ENCODE data around the gene MED1. TPM values are rescaled to one million over a fixed set of nuclear protein-coding genes. Genes with fewer than 3 reads are reported as not detected.
A peak's percentile ranks its signal among the peaks of the same experiment; 100 is the strongest.
"Not testable (repeated sequence)": the region's sequence is repeated elsewhere in the genome, so short reads cannot be mapped to it uniquely, and the experiment has no call there.

Gene MED1, protein sequence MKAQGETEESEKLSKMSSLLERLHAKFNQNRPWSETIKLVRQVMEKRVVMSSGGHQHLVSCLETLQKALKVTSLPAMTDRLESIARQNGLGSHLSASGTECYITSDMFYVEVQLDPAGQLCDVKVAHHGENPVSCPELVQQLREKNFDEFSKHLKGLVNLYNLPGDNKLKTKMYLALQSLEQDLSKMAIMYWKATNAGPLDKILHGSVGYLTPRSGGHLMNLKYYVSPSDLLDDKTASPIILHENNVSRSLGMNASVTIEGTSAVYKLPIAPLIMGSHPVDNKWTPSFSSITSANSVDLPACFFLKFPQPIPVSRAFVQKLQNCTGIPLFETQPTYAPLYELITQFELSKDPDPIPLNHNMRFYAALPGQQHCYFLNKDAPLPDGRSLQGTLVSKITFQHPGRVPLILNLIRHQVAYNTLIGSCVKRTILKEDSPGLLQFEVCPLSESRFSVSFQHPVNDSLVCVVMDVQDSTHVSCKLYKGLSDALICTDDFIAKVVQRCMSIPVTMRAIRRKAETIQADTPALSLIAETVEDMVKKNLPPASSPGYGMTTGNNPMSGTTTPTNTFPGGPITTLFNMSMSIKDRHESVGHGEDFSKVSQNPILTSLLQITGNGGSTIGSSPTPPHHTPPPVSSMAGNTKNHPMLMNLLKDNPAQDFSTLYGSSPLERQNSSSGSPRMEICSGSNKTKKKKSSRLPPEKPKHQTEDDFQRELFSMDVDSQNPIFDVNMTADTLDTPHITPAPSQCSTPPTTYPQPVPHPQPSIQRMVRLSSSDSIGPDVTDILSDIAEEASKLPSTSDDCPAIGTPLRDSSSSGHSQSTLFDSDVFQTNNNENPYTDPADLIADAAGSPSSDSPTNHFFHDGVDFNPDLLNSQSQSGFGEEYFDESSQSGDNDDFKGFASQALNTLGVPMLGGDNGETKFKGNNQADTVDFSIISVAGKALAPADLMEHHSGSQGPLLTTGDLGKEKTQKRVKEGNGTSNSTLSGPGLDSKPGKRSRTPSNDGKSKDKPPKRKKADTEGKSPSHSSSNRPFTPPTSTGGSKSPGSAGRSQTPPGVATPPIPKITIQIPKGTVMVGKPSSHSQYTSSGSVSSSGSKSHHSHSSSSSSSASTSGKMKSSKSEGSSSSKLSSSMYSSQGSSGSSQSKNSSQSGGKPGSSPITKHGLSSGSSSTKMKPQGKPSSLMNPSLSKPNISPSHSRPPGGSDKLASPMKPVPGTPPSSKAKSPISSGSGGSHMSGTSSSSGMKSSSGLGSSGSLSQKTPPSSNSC (N-terminal part only)
- total RNA-seq (2014; rRNA removed; shearing (Covaris generic)), result 12.0 and 13.4 TPM in 2 replicates

DNA sequence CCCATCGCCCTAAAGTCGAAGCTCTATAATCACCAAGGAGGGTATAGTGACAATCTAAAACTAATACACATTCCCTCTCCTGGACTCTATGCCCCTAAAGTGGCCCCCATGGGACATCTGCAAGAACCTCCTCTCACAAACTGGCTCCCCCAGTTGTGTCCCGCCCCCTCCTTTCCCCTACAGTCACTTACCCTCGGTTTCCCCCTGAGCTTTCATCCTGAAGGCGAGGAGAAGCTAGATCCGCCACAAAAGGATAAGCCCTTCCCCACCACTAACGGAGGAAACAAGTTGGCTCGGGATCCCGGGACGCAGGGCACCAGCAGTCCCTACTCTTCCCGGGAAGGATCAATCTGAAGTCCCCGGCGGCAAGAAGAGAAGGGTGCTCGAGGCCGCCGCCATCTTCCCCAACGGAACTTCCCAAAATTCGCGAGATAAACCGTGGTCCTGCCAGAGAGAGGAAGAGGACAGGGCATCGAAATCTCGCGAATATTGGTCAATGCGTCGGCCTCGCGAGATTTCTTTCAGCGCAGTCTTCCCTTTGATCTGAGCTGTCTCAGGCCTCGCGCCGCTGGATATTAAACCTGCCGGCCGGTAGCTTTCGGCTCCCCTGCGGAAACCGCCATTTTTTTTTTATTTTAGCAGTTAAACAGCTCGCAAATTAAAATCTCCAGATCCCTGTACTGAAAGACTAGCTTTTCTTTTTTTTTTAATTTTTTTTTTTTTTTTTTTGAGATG, at the start of gene MED1:
TSS of gene MED1 (minus strand) at position 417 of the 735 bp plus-strand sequence. CDS start at position 216, 201 bp downstream.
- peak; percentile 99 for DNase-seq (ENCODE audit: low spot score)

DNA sequence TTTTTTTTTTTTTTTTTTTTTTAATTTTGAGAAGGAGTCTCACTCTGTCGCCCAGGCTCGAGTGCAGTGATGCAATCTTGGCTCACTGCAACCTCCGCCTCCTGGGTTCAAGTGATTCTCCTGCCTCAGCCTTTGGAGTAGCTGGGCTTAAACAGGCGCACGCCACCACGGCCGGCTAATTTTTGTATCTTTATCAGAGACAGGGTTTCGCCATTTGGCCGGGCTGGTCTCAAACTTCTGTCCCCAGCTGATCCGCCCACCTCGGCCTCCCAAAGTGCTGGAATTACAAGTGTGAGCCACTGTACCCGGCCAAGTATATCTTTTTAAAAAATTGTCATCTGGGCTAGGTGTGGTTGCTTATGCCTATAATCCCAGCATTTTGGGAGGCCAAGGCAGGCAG, 45.9 kb upstream of the MED1 start:
- DNase-seq (ENCODE audit: low spot score), result not testable (repeated sequence)

DNA sequence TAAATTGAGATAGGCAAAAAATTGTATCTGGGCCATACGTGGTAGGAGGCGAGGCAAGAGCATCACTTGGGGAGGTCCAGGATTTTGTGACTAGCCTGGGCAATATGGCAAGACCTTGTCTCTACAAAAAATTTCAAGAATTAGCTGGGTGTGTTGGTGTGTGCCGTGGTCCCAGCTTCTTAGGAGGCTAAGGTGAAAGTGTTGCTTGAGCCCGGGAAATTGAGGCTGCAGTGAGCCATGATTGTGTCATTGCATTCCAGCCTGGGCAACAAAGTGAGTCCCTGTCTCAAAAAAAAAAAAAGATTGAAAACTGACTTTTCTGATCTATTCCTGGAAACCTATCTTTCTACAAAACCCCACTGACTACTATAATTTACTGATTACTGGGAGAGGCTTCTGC, 36.9 kb upstream of the MED1 start:
- DNase-seq (ENCODE audit: low spot score), result no peak

DNA sequence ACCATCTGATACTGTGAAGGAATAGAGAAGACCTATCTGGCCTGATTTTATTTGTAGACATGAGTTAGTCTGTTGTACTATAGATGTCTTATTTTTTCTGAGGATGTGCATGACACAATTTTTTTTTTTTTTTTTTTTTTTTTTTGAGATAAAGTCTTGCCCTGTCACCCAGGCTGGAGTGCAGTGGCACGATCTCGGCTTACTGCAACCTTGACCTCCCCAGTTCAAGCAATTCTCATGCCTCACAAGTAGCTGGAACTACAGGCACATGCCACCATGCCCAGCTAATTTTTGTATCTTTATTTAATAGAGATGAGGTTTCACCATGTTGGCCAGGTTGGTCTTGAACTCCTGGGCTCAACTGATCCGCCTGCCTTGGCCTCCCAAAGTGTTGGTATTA, 36.4 kb upstream of the MED1 start:
- DNase-seq (ENCODE audit: low spot score), result not testable (repeated sequence)

DNA sequence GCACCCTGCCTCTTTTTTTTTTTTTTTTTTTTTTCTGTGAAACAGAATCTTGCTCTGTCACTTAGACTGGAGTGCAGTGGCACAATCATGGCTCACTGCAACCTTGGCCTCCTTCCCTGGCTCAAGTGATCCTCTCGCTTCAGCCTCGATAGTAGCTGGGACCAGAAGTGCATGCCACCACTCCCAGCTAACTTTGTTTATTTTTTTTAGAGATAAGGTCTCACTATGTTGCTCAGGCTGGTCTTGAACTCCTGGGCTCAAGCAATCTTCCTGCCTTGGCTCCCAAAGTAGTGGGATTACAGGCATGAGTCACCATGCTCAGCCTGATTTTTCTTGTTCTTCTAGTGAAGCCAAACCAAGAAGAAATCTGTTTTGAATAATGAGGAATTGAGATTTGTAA, 35.2 kb upstream of the MED1 start:
- no peak for DNase-seq (ENCODE audit: low spot score)

DNA sequence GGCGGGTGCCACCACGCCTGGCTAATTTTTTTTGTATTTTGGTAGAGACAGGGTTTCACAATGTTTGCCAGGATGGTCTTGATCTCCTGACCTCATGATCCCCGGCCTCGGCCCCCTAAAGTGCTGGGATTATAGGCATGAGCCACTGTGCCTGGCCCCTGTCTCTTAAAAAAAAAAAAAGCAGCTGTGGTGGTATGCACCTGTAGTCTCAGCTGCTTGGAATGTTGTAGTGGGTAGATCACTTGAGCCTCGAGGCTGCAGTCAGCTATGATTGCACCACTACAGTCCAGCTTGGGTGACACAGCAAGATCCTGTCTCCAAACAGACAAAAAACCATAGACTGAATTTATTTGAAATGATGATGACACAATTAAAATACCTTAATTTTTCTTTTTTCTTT, 34.5 kb upstream of the MED1 start:
- DNase-seq (ENCODE audit: low spot score), result no peak

DNA sequence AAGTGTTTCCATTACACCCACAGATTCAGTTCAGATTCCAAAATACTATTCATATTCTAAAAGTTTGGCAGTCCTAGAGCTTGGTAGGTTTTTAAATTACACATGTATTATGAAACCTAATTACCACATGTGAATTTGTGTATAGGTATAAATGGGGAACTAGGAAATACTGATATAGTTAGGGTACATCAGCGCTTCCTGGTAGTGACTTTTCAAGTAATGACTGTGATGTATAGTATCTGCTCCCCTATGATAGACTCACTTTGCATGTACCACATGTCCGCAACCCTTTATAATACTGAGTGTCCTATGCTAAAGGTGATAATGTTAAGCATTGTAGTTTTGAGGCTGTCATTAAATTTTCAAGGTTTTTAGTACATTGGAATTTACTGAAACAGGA, 33.1 kb upstream of the MED1 start:
- DNase-seq (ENCODE audit: low spot score), result no peak

DNA sequence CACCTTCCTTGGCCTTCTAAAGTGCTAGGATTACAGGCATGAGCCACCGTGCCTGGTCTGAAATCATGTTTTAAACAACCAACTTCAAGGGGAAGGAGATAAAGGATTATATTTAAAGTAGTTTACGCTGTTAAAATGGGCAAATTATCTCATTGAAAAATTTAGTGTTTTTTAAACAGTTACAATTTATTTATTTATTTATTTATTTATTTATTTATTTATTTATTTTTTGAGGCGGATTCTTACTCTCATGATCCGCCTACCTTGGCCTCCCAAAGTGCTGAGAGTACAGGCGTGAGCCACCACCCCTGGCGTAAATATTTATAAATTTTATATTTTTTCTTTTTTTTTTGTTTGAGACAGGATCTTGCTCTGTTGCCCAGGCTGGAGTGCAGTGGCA, 32.4 kb upstream of the MED1 start:
- no peak for DNase-seq (ENCODE audit: low spot score)

DNA sequence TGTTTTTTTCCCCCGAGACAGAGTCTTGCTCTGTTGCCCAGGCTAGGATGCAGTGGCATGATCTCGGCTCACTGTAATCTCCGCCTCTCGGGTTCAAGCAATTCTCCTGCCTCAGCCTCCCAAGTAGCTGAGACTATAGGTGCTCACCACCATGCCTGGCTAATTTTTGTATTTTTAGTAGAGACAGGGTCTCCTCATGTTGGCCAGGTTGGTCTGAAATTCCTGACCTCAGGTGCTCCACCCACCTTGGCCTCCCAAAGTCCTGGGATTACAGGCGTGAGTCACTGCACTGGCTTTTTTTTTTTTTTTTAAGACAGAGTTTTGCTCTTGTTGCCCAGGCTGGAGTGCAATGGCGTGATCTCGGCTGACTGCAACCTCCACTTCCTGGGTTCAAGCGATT, 28.6 kb upstream of the MED1 start:
- DNase-seq (ENCODE audit: low spot score), result not testable (repeated sequence)

DNA sequence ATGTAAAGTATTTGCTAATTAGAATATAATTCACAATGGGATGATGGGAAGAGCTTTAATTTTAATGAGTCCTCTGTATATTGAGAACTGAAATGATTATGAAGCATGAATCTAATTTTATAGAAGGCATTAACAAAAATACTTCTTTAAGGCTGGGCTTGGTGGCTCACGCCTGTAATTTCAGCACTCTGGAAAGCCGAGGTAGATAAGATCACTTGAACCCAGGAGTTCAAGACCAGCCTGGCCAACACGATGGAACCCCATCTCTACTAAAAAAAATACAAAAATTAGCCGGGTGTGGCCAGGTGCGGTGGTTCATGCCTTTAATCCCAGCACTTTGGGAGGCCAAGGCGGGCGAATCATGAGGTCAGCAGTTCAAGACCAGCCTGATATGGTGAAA, 22.2 kb upstream of the MED1 start:
- DNase-seq (ENCODE audit: low spot score), result no peak

DNA sequence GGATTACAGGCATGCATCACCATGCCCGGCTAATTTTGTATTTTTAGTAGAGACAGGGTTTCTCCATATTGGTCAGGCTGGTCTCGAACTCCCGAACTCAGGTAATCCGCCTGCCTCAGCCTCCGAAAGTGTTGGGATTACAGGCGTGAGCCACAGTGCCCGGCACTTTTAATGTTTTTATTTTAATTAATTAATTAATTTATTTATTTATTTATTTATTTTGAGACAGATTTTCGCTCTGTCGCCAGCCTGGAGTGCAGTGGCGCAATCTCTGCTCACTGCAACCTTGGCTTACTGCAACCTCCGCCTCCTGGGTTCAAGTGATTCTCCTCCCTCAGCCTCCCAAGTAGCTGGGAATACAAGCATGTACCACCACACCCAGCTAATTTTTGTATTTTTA, 17.5 kb upstream of the MED1 start:
- not testable (repeated sequence) for DNase-seq (ENCODE audit: low spot score)

DNA sequence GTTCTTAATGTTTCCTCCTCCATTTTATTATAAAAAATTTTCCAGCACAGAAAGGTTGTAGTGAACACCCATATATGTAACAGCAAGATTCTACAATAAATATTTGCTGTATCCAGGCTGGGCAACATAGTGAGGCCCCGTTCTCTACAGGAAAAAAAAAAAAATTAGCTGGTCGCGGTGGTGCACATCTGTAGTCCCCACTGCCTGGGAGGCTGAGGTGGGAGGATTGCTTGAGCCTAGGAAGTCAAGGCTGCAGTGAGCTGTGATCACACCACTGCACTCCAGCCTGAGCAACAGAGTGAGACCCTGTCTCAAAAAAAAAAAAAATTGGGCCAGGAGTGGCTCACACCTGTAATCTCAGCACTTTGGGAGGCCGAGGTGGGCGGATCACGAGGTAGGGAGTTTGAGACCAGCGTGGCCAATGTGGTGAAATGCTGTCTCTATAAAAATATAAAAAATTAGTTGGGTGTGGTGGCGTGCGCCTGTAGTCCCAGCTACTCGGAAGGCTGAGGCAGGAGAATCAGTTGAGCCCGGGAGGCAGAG, 13.6 kb upstream of the MED1 start:
- DNase-seq (ENCODE audit: low spot score), result not testable (repeated sequence)

DNA sequence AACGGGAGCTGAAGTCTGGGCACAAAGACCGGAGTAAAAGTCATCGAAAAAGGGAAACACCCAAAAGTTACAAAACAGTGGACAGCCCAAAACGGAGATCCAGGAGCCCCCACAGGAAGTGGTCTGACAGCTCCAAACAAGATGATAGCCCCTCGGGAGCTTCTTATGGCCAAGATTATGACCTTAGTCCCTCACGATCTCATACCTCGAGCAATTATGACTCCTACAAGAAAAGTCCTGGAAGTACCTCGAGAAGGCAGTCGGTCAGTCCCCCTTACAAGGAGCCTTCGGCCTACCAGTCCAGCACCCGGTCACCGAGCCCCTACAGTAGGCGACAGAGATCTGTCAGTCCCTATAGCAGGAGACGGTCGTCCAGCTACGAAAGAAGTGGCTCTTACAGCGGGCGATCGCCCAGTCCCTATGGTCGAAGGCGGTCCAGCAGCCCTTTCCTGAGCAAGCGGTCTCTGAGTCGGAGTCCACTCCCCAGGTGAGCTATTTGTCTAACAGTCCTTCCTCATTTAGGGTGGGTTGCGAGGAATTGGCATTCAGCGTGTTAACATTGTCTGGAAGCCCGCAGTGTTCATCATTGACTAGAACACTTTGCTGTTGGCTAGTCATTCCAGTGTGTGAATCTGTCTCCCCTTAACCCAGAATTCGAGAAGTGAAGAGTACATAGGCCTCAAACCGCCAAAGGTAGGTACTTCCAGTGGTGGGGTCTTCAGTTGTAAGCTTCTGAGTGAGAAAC, 11.7 kb upstream of the MED1 start:
- peak; percentile 35 for DNase-seq (ENCODE audit: low spot score)

DNA sequence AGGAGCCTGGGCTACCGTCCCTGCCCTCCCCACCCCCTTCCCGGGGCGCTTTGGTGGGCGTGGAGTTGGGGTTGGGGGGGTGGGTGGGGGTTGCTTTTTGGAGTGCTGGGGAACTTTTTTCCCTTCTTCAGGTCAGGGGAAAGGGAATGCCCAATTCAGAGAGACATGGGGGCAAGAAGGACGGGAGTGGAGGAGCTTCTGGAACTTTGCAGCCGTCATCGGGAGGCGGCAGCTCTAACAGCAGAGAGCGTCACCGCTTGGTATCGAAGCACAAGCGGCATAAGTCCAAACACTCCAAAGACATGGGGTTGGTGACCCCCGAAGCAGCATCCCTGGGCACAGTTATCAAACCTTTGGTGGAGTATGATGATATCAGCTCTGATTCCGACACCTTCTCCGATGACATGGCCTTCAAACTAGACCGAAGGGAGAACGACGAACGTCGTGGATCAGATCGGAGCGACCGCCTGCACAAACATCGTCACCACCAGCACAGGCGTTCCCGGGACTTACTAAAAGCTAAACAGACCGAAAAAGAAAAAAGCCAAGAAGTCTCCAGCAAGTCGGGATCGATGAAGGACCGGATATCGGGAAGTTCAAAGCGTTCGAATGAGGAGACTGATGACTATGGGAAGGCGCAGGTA, 11.0 kb upstream of the MED1 start:
- peak; percentile 39 for DNase-seq (ENCODE audit: low spot score)

DNA sequence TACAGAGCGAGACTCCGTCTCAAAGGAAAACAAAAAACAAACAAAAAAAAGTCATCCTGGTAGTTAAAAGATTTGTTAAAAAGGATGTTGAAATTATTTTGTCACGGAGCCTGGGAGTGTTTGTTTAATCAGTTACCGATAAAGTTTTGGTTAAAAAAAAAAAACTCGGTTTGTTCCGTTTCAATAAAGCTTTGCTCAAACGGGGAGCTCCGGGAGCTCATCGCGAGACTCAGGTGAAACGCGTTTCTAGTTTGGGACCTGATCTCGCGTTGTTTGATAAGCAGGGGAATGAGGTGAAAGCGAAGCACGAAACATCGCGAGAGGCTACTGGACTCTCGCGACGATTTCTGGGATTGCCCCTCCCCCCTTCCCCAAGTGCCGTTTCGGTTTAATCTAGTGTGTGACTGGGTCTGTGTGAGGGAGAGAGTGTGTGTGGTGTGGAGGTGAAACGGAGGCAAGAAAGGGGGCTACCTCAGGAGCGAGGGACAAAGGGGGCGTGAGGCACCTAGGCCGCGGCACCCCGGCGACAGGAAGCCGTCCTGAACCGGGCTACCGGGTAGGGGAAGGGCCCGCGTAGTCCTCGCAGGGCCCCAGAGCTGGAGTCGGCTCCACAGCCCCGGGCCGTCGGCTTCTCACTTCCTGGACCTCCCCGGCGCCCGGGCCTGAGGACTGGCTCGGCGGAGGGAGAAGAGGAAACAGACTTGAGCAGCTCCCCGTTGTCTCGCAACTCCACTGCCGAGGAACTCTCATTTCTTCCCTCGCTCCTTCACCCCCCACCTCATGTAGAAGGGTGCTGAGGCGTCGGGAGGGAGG, 10.3 kb upstream of the MED1 start, which contains the start of gene CDK12:
TSS of gene CDK12 (plus strand) at position 374 of the 813 bp plus-strand sequence. CDS start 586 bp downstream, outside the sequence.
- DNase-seq (ENCODE audit: low spot score), result peak; percentile 99

DNA sequence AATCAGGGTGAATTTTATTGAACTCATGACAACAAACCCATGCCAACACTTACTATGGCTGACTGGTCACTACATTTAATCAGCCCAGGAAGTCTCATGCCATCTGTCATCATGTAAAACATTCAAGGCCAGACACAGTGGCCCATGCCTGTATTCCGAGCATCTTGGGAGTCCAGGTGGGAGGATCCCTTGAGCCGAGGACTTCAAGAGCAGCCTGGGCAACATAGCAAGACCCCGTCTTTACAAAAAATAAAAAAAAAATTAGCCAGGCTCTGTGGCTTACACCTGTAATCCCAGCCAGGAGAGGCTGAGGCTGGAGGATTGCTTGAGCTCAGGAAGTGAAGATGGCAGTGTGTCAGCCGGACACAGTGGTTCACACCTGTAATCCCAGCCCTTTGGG, 4.9 kb upstream of the MED1 start:
- DNase-seq (ENCODE audit: low spot score), result no peak

DNA sequence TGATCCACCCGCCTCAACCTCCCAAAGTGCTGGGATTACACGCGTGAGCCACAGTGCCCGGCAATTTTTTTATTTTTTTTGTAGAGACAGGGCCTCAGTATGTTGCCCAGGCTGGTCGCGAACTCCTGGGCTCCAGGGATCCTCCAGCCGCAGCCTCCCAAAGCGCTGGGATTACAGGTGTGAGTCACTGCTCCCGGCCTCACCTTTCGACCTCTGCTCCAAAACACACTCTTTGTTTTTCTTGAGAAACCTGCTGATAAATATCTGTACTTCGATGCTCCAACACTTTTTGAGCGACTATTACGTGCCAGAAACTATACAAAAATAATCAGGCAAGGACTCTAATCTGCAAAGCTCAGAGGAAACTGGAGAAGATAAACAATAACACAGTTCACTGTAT, 1.0 kb downstream of the MED1 start:
- DNase-seq (ENCODE audit: low spot score), result peak; percentile 18

DNA sequence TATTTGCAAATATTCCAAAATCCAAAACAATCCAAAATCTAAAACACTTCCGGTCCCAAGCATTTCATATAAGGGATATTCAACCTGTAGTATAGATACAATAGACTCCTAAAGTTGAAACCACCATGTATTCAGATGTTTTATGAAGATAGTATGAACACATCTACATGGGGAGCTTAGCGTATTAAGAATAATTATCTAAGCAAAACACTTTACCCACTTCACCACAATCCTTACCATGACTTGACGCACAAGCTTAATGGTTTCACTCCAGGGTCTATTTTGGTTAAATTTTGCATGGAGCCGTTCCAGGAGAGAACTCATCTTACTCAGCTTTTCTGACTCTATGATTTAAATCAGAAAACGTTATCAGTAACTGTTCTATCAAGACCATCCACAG, 3.5 kb downstream of the MED1 start:
- no peak for DNase-seq (ENCODE audit: low spot score)

DNA sequence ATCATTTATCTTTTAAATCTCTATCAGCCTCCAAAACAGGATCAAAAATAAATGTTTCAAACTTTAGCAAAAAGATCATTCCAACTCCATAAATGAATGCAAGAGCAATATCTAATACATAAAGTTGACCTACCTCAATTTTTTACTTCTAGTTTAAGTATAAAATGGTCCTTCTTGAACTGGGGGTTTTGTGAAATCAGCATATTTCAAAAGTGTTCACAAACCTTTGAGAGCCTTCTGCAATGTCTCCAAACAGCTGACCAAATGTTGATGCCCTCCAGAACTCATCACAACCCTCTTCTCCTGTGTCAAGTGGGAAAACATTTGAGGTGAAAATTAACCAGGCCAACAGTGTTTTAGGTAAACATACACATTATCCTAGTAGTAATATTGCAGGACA, 7.7 kb downstream of the MED1 start:
- no peak for DNase-seq (ENCODE audit: low spot score)
